H9 (cell line): ENCODE data around the gene SLC38A5. TPM values are rescaled to one million over a fixed set of nuclear protein-coding genes. Genes with fewer than 3 reads are reported as not detected.

Experiments
- DNase-seq: peaks from one replicate; pipeline ENCODE4 v3.0.0-alpha.2; 2017
- H2AFZ ChIP-seq: one replicate; pipeline ENCODE4 v1.6.1; 2013; ENCODE audit warnings: mild to moderate bottlenecking, low read length, control low read depth, moderate library complexity
- H2AK5ac ChIP-seq: 2 replicates; pipeline ENCODE4 v1.6.1; 2013; ENCODE audit warnings: low read length, control low read depth, mixed read lengths; ENCODE audit not compliant: insufficient read length
- H2BK120ac ChIP-seq: one replicate; pipeline ENCODE4 v1.6.1; 2013; ENCODE audit warnings: low read depth, mild to moderate bottlenecking, low read length, control low read depth, inconsistent platforms; ENCODE audit not compliant: poor library complexity, severe bottlenecking
- H2BK12ac ChIP-seq: 2 replicates; pipeline ENCODE4 v1.6.1; 2013; ENCODE audit warnings: low read length, control low read depth, mixed read lengths, low read depth; ENCODE audit not compliant: insufficient read length
- H2BK15ac ChIP-seq: 2 replicates; pipeline ENCODE4 v1.6.1; 2013; ENCODE audit warnings: low read depth, low read length, control low read depth
- H2BK20ac ChIP-seq: one replicate; pipeline ENCODE4 v1.6.1; 2013; ENCODE audit warnings: low read depth, mild to moderate bottlenecking, low read length, control low read depth, inconsistent platforms; ENCODE audit not compliant: poor library complexity, severe bottlenecking
- H2BK5ac ChIP-seq: 2 replicates; pipeline ENCODE4 v1.6.1; 2013; ENCODE audit warnings: low read length, control low read depth, mixed read lengths; ENCODE audit not compliant: insufficient read length
- H3K14ac ChIP-seq: 2 replicates; pipeline ENCODE4 v1.6.1; 2013; ENCODE audit warnings: low read length, control low read depth; ENCODE audit not compliant: insufficient read depth
- H3K18ac ChIP-seq: 2 replicates; pipeline ENCODE4 v1.6.1; 2013; ENCODE audit warnings: low read depth, mild to moderate bottlenecking, mixed read lengths, low read length, control low read depth; ENCODE audit not compliant: insufficient read length
- H3K23ac ChIP-seq: 2 replicates; pipeline ENCODE4 v1.6.1; 2013; ENCODE audit warnings: low read length, control low read depth, mixed read lengths, low read depth; ENCODE audit not compliant: insufficient read length
- H3K23me2 ChIP-seq: 2 replicates; pipeline ENCODE4 v1.6.1; 2013; ENCODE audit warnings: low read depth, mild to moderate bottlenecking, mixed read lengths, low read length, control low read depth; ENCODE audit not compliant: insufficient read length, poor library complexity, severe bottlenecking
- H3K27ac ChIP-seq: 2 replicates; pipeline ENCODE4 v1.5.1; 2013; ENCODE audit warnings: low read length, control low read depth, mixed read lengths, low read depth; ENCODE audit not compliant: insufficient read length
- H3K27me3 ChIP-seq: 2 replicates; pipeline ENCODE4 v1.6.1; 2013; ENCODE audit warnings: low read length, control low read depth, inconsistent platforms; ENCODE audit not compliant: insufficient read depth
- H3K4ac ChIP-seq: 2 replicates; pipeline ENCODE4 v1.6.1; 2013; ENCODE audit warnings: low read depth, mild to moderate bottlenecking, control low read depth, inconsistent platforms, low read length, moderate library complexity
- H3K4me1 ChIP-seq: 2 replicates; pipeline ENCODE4 v1.6.1; 2013; ENCODE audit warnings: low read length, control low read depth, inconsistent platforms; ENCODE audit not compliant: insufficient read depth
- H3K4me2 ChIP-seq: 2 replicates; pipeline ENCODE4 v1.6.1; 2013; ENCODE audit warnings: low read length, control low read depth, mixed read lengths; ENCODE audit not compliant: insufficient read length, insufficient read depth
- H3K56ac ChIP-seq: 2 replicates; pipeline ENCODE4 v1.6.1; 2013; ENCODE audit warnings: low read depth, mild to moderate bottlenecking, mixed read lengths, low read length, control low read depth; ENCODE audit not compliant: insufficient read length
- H3K79me1 ChIP-seq: 2 replicates; pipeline ENCODE4 v1.6.1; 2013; ENCODE audit warnings: low read depth, mild to moderate bottlenecking, moderate library complexity, low read length, control low read depth, inconsistent platforms; ENCODE audit not compliant: insufficient read depth, poor library complexity, severe bottlenecking
- H3K79me2 ChIP-seq: 2 replicates; pipeline ENCODE4 v1.6.1; 2013; ENCODE audit warnings: low read length, control low read depth, inconsistent platforms; ENCODE audit not compliant: insufficient read depth
- H3K9ac ChIP-seq: 2 replicates; pipeline ENCODE4 v1.6.1; 2013; ENCODE audit warnings: low read length, control low read depth, mixed read lengths; ENCODE audit not compliant: insufficient read length; ENCODE audit errors: extremely low read depth
- H3K9me3 ChIP-seq: one replicate; pipeline ENCODE4 v1.6.1; 2013; ENCODE audit warnings: low read depth, low read length, inconsistent platforms; ENCODE audit not compliant: control insufficient read depth
- H3T11ph ChIP-seq: one replicate; pipeline ENCODE4 v1.6.1; 2013; ENCODE audit warnings: mild to moderate bottlenecking, low read length, control low read depth, inconsistent platforms
- H4K20me1 ChIP-seq: one replicate; pipeline ENCODE4 v1.6.1; 2013; ENCODE audit not compliant: control insufficient read depth, insufficient read length, insufficient read depth
- H4K5ac ChIP-seq: 2 replicates; pipeline ENCODE4 v1.6.1; 2013; ENCODE audit warnings: low read depth, mild to moderate bottlenecking, mixed read lengths, low read length, control low read depth; ENCODE audit not compliant: insufficient read length
- H4K8ac ChIP-seq: replicated peaks from 2 replicates; pipeline ENCODE4 v1.6.1; 2013; ENCODE audit warnings: low read length, control low read depth, mixed read lengths, low read depth; ENCODE audit not compliant: insufficient read length
- H4K91ac ChIP-seq: 2 replicates; pipeline ENCODE4 v1.6.1; 2013; ENCODE audit warnings: low read depth, mild to moderate bottlenecking, moderate library complexity, mixed read lengths, low read length, control low read depth; ENCODE audit not compliant: insufficient read length
- H3K27ac Mint-ChIP-seq, 3 experiments: 2 replicates in 2 of 3; 3 replicates in 1 of 3; pipeline ENCODE4 v1.8.0; 2020 to 2021; ENCODE audit warnings: mixed read lengths in 3 of 3, mild to moderate bottlenecking in 1 of 3, moderate library complexity in 1 of 3
- H3K27me3 Mint-ChIP-seq: 2 replicates; pipeline ENCODE4 v1.8.0; 2021; ENCODE audit warnings: low read depth, mild to moderate bottlenecking, moderate library complexity, mixed read lengths
- H3K36me3 Mint-ChIP-seq, 3 experiments: 2 replicates in 2 of 3; 3 replicates in 1 of 3; pipeline ENCODE4 v1.8.0; 2020 to 2021; ENCODE audit warnings: low read depth in 3 of 3, mixed read lengths in 3 of 3; ENCODE audit not compliant: insufficient read depth in 1 of 3
- H3K4me1 Mint-ChIP-seq, 2 experiments: 2 replicates each; pipeline ENCODE4 v1.8.0; 2020; ENCODE audit warnings: mixed read lengths in 2 of 2
- H3K4me3 Mint-ChIP-seq, 2 experiments: 2 replicates in 1 of 2; 3 replicates in 1 of 2; pipeline ENCODE4 v1.8.0; 2020 to 2021; ENCODE audit warnings: mild to moderate bottlenecking in 2 of 2, mixed read lengths in 2 of 2, moderate library complexity in 1 of 2
- H3K9me3 Mint-ChIP-seq, 2 experiments: 2 replicates in 1 of 2; 3 replicates in 1 of 2; pipeline ENCODE4 v1.8.0; 2020; ENCODE audit warnings: mild to moderate bottlenecking in 2 of 2, mixed read lengths in 2 of 2, moderate library complexity in 1 of 2
- CTCF ChIP-seq: fragments of 200-600 bp; sonication (generic); conservative IDR thresholded peaks from 3 replicates; pipeline ENCODE4 v1.8.0; 2021; ENCODE audit warnings: antibody characterized with exemption, mild to moderate bottlenecking
- WGBS: extraction: QIAGEN DNeasy Blood & Tissue Kit; methylation state at CpG from one replicate; pipeline ENCODE4 v1.1.7; 2013; ENCODE audit warnings: missing lambda C conversion rate, low lambda C conversion rate, mixed read lengths; ENCODE audit not compliant: insufficient read length; ENCODE audit errors: extremely low coverage; 5-methylcytosine and 5-hydroxymethylcytosine counted together
- total RNA-seq: library from RNA; stranded (reverse); gene quantifications from 2 replicates; pipeline ENCODE4 v1.2.1, GENCODE V29; 2021

Gene SLC38A5
- total RNA-seq, 1 experiment from 2014 or later = 28.3 TPM

- no peak overlapping the region for H3K18ac ChIP-seq
- H3K79me2 ChIP-seq = peaks cover 3% of the 10 kb centered on the region; the same call in 1 of the 2 replicates
- H4K8ac ChIP-seq = no peak overlapping the region
- H3K27ac ChIP-seq = no peak overlapping the region
- DNase-seq = no peak
- no peak overlapping the region for H2BK120ac ChIP-seq
- no peaks in the 10 kb centered on the region for H3K79me1 ChIP-seq
- H2AFZ ChIP-seq = no peak overlapping the region
- H4K20me1 ChIP-seq = no peaks in the 10 kb centered on the region
- H3T11ph ChIP-seq = no peak overlapping the region
- no peak overlapping the region for H3K4me2 ChIP-seq
- no peak overlapping the region for H3K4ac ChIP-seq
- H3K9me3 Mint-ChIP-seq = peaks cover 56 to 64% of the 10 kb centered on the region in 2 experiments
- peaks cover 1% of the 10 kb centered on the region for H3K27me3 Mint-ChIP-seq
- no peak overlapping the region for H2BK15ac ChIP-seq
- no peak overlapping the region for H3K23ac ChIP-seq
- H4K5ac ChIP-seq = no peak overlapping the region
- no peak overlapping the region for H3K9ac ChIP-seq
- no peak overlapping the region for H2AK5ac ChIP-seq
- WGBS = no CpG with 5 or more reads among the region's 7 CpGs
- no peaks in the 10 kb centered on the region for H3K27me3 ChIP-seq
- H3K4me3 Mint-ChIP-seq = no peak overlapping the region
- no peak overlapping the region for H3K27ac Mint-ChIP-seq
- H3K14ac ChIP-seq = no peak overlapping the region
- H3K4me1 Mint-ChIP-seq = no peaks in the 10 kb centered on the region
- peaks cover 31 to 71% (median 57%) of the 10 kb centered on the region in 3 experiments for H3K36me3 Mint-ChIP-seq
- H2BK20ac ChIP-seq = no peak overlapping the region
- H2BK12ac ChIP-seq = no peak overlapping the region
- no peaks in the 10 kb centered on the region for H3K4me1 ChIP-seq
- TF ChIP-seq CTCF = no peak
- H3K23me2 ChIP-seq = no peaks in the 10 kb centered on the region
- no peak overlapping the region for H2BK5ac ChIP-seq
- no peak overlapping the region for H3K56ac ChIP-seq
- peaks cover 32% of the 10 kb centered on the region for H3K9me3 ChIP-seq
- H4K91ac ChIP-seq = no peak overlapping the region
Measured at GRCh38 chrX:48482526-48482925, 12.5 kb upstream of the SLC38A5 start.
